ENCODE measurements around the gene CTDSPL.

- TF ChIP-seq POLR2AphosphoS5 (IDR thresholded peaks at IDR 0.05; ENCODE audit: low read depth, low read length) = no peak
- TF ChIP-seq POLR2A (IDR thresholded peaks at IDR 0.05; ENCODE audit: low read depth, low read length) = no peak
These were observed 2.9 kb upstream of the CTDSPL start for GRCh38 chr3:37858742-37859141.

Measured in GM12892 (cell line).